HUES64 (cell line): ENCODE results near the gene C1RL.

ENCODE experiments used
- H3K27ac ChIP-seq: 2 replicates; pipeline ENCODE4 v1.7.0; 2013; ENCODE audit warnings: low read depth, low read length, inconsistent platforms
- H3K27me3 ChIP-seq: 2 replicates; pipeline ENCODE4 v1.6.1; 2013; ENCODE audit warnings: mild to moderate bottlenecking, low read length; ENCODE audit not compliant: insufficient read depth
- H3K36me3 ChIP-seq: 2 replicates; pipeline ENCODE4 v1.6.1; 2013; ENCODE audit warnings: mild to moderate bottlenecking, low read length; ENCODE audit not compliant: insufficient read depth
- H3K4me1 ChIP-seq: 2 replicates; pipeline ENCODE4 v1.6.1; 2013; ENCODE audit warnings: mild to moderate bottlenecking, low read length, moderate library complexity; ENCODE audit not compliant: insufficient read depth
- H3K4me3 ChIP-seq: 2 replicates; pipeline ENCODE4 v1.5.1; 2013; ENCODE audit warnings: mild to moderate bottlenecking, low read length, moderate library complexity
- H3K9ac ChIP-seq: 2 replicates; pipeline ENCODE4 v1.6.1; 2013; ENCODE audit warnings: mild to moderate bottlenecking, low read depth, low read length
- H3K9me3 ChIP-seq: 2 replicates; pipeline ENCODE4 v1.6.1; 2013; ENCODE audit warnings: low read depth, low read length; ENCODE audit not compliant: insufficient read depth
- whole genome bisulfite sequencing: fragments of 150-250, 120-280 bp; methylation state at CpG from one replicate; pipeline ENCODE4 v1.1.7; 2013; ENCODE audit warnings: missing lambda C conversion rate; 5-methylcytosine and 5-hydroxymethylcytosine counted together

The C1RL gene

GRCh38 chr12:7091171-7091570 is 17.8 kb downstream of the C1RL start:
- Histone ChIP-seq H3K4me1 (peaks cover 11% of the 10 kb centered on the region), H3K27ac (no peak overlapping the region), H3K9ac (no peak overlapping the region), H3K27me3 (no peaks in the 10 kb centered on the region), H3K36me3 (no peaks in the 10 kb centered on the region), H3K4me3 (no peak overlapping the region), H3K9me3 (no peaks in the 10 kb centered on the region)
- WGBS = 92% methylated on average over 7 of the region's 7 CpGs

- Histone ChIP-seq H3K4me3 (no peak overlapping the region), H3K9me3 (no peaks in the 10 kb centered on the region), H3K27ac (no peak overlapping the region), H3K27me3 (no peaks in the 10 kb centered on the region), H3K9ac (no peak overlapping the region), H3K4me1 (peaks cover 11% of the 10 kb centered on the region), H3K36me3 (no peaks in the 10 kb centered on the region)
- 47% methylated on average over 16 of the region's 16 CpGs for WGBS
These were observed 18.6 kb downstream of the C1RL start for GRCh38 chr12:7090222-7090998.

GRCh38 chr12:7089196-7089871 is 19.7 kb downstream of the C1RL start:
- no peaks in the 10 kb centered on the region for H3K9me3 ChIP-seq
- no peaks in the 10 kb centered on the region for H3K36me3 ChIP-seq
- H3K9ac ChIP-seq = no peak overlapping the region
- H3K27ac ChIP-seq = no peak overlapping the region
- no peaks in the 10 kb centered on the region for H3K27me3 ChIP-seq
- WGBS = 95% methylated on average over 11 of the region's 11 CpGs
- no peak overlapping the region for H3K4me3 ChIP-seq
- peaks cover 11% of the 10 kb centered on the region for H3K4me1 ChIP-seq

- no peak overlapping the region for H3K4me3 ChIP-seq
- no peaks in the 10 kb centered on the region for H3K27me3 ChIP-seq
- no peaks in the 10 kb centered on the region for H3K9me3 ChIP-seq
- no peak overlapping the region for H3K27ac ChIP-seq
- no peaks in the 10 kb centered on the region; the same call in 1 of the 2 replicates for H3K36me3 ChIP-seq
- no peaks in the 10 kb centered on the region for H3K4me1 ChIP-seq
- H3K9ac ChIP-seq = no peak overlapping the region
These were observed 25.9 kb downstream of the C1RL start for GRCh38 chr12:7083125-7083524.

DNA sequence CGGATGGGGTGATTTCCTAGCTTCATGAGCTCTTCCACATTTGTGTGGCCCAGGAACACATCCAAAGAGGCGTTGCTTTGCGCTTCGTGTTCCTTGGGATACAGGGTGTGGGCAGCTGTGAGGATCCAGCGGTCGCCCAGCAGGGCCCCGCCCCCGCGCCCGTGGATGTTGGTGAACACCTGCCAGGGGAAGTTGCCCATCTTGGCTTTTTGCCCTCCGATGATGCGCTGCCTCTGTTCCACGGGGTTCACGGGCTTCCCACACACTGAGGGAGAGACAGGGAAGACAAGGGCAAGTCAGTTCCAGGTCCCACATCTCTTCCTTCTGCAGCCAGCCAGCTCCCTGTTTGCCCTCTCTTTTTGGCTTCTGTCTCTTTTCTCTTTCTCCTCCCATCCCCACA is 28.0 kb downstream of the C1RL start:
- Histone ChIP-seq H3K27ac (no peak overlapping the region), H3K4me1 (no peaks in the 10 kb centered on the region), H3K9me3 (no peaks in the 10 kb centered on the region), H3K9ac (no peak overlapping the region), H3K4me3 (no peak overlapping the region), H3K27me3 (no peaks in the 10 kb centered on the region), H3K36me3 (no peaks in the 10 kb centered on the region; the same call in 1 of the 2 replicates)
- WGBS = 94% methylated on average over 14 of the region's 14 CpGs

DNA sequence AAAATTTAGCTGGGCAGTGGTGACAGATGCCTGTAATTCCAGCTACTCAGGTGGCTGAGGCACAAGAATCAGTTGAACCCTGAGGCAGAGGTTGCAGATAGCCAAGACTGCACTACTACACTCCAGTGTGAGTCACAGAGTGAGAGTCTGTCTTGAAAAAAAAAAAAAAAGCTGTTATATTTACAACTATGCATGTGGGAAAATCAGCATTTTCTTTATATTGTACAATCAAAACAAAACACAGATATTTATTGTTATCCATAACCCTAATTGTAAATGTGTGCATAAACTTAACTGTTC is 29.2 kb downstream of the C1RL start:
- Histone ChIP-seq H3K4me3 (no peak overlapping the region), H3K27ac (no peak overlapping the region), H3K4me1 (no peaks in the 10 kb centered on the region), H3K9me3 (no peaks in the 10 kb centered on the region), H3K9ac (no peak overlapping the region), H3K27me3 (no peaks in the 10 kb centered on the region), H3K36me3 (no peaks in the 10 kb centered on the region; the same call in 1 of the 2 replicates)

DNA sequence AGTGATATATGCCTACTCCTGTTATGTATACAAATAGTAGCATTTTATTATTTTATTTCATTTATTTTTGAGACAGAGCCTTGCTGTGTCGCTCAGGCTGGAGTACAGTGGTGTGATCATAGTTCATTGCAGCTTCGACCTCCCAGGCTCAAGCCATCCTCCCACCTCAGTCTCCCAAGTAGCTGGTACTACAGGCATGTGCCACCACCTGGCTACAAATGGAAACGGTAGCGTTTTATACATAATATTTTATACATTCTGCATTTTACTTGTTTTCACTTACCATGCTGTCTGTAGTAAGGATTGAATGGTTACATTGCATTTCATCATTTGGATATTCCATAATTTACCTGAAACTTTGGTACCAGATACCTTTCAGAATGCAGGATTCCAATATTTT is 30.9 kb downstream of the C1RL start:
- Histone ChIP-seq H3K27me3 (no peaks in the 10 kb centered on the region), H3K9me3 (no peaks in the 10 kb centered on the region), H3K9ac (no peak overlapping the region), H3K27ac (no peak overlapping the region), H3K36me3 (no peaks in the 10 kb centered on the region; the same call in 1 of the 2 replicates), H3K4me3 (no peak overlapping the region), H3K4me1 (no peaks in the 10 kb centered on the region)
- 94% methylated on average over 4 of the region's 4 CpGs for WGBS

GRCh38 chr12:7076493-7076892 is 32.5 kb downstream of the C1RL start:
- H3K27ac ChIP-seq = no peak overlapping the region
- no peak overlapping the region for H3K4me3 ChIP-seq
- no peak overlapping the region for H3K9ac ChIP-seq
- no peaks in the 10 kb centered on the region for H3K9me3 ChIP-seq
- no peaks in the 10 kb centered on the region for H3K27me3 ChIP-seq
- H3K4me1 ChIP-seq = no peaks in the 10 kb centered on the region
- 95% methylated on average over 4 of the region's 4 CpGs for WGBS
- no peaks in the 10 kb centered on the region for H3K36me3 ChIP-seq

- Histone ChIP-seq H3K4me1 (no peaks in the 10 kb centered on the region), H3K4me3 (no peak overlapping the region), H3K27me3 (no peaks in the 10 kb centered on the region), H3K27ac (no peak overlapping the region), H3K36me3 (no peaks in the 10 kb centered on the region), H3K9me3 (no peaks in the 10 kb centered on the region), H3K9ac (no peak overlapping the region)
- WGBS = 88% methylated on average over 3 of the region's 3 CpGs
These were observed 33.1 kb downstream of the C1RL start for GRCh38 chr12:7075939-7076338.

GRCh38 chr12:7075518-7075917 is 33.5 kb downstream of the C1RL start:
- no peaks in the 10 kb centered on the region for H3K4me1 ChIP-seq
- no peaks in the 10 kb centered on the region for H3K9me3 ChIP-seq
- no peaks in the 10 kb centered on the region for H3K27me3 ChIP-seq
- no peak overlapping the region for H3K27ac ChIP-seq
- 90% methylated on average over 3 of the region's 3 CpGs for WGBS
- H3K36me3 ChIP-seq = no peaks in the 10 kb centered on the region
- no peak overlapping the region for H3K9ac ChIP-seq
- H3K4me3 ChIP-seq = no peak overlapping the region

DNA sequence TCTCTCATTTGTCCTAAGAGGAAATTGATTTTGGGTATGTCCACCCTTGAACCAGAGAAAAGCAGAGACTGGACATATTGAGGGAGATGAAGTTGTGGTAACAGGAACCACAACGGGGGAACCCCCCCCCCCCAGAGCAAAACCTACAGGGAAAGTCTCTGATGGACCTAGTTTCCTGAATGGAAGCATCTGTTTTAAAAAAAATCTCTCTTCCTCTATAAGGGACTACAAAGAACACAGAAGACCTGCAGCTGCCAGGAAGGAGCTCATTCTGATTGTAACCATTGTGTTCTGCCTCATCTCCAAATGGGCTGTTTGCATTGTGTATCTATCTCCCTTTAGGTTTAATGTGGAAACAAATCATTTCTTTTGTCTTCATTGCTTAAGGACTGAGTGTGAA is 35.1 kb downstream of the C1RL start:
- Histone ChIP-seq H3K4me3 (no peak overlapping the region), H3K27ac (no peak overlapping the region)
- WGBS = no CpG with 5 or more reads among the region's 1 CpG

More for the DNA sequence above, 35.1 kb downstream of the C1RL start:
- Histone ChIP-seq H3K9me3 (no peaks in the 10 kb centered on the region), H3K4me1 (no peaks in the 10 kb centered on the region), H3K36me3 (no peaks in the 10 kb centered on the region), H3K27me3 (no peaks in the 10 kb centered on the region), H3K9ac (no peak overlapping the region)
